Skin of body (tissue), 2 donors: ENCODE results near the gene MRPL28. TPM values are rescaled to one million over a fixed set of nuclear protein-coding genes. Genes with fewer than 3 reads are reported as not detected.
"Not testable (repeated sequence)": the region's sequence is repeated elsewhere in the genome, so short reads cannot be mapped to it uniquely, and the experiment has no call there.

Source experiments
- DNase-seq: peaks from one replicate; lab custom pipeline; 2025; lab: John Stamatoyannopoulos, UW
- total RNA-seq: library from RNA; depleted of rRNA; stranded (reverse); fragments of >200 nt; gene quantifications from one replicate; pipeline ENCODE4 v1.2.3, GENCODE V29; 2014

The MRPL28 gene
- total RNA-seq, 1 donor from 2014 or later, result 20.9 TPM

GRCh38 chr16:360698-361336 is 9.5 kb downstream of the MRPL28 start:
- no peak for DNase-seq

GRCh38 chr16:359871-360697 is 10.3 kb downstream of the MRPL28 start:
- DNase-seq, result no peak

- DNase-seq, result no peak
These were observed 11.1 kb downstream of the MRPL28 start for GRCh38 chr16:359067-359763.

DNA sequence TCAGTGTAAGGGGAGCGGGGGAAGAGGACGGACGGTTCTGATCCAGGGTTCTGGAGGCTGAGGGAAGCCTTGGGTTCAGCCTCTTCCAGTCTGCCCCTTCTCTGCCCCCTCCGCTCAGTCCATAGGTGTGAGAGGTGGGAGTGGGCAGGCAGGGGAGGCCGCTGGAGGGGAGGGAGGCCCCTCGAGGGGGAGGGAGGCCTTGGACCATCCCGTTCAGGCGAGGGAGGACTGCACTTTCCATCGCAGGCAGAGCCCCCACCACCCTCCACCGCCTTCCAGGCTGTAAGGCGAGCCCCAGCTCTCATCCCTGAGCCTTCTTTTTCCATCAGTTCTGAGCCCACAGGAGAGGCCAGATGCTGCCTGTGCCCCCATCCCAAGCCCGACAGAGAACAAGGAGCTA is 13.6 kb downstream of the MRPL28 start:
- no peak for DNase-seq

- DNase-seq, result no peak
These were observed 15.3 kb downstream of the MRPL28 start for GRCh38 chr16:354971-355461.

- no peak for DNase-seq
These were observed 16.0 kb downstream of the MRPL28 start for GRCh38 chr16:354291-354881.

- no peak for DNase-seq
These were observed 16.7 kb downstream of the MRPL28 start for GRCh38 chr16:353404-354290.

DNA sequence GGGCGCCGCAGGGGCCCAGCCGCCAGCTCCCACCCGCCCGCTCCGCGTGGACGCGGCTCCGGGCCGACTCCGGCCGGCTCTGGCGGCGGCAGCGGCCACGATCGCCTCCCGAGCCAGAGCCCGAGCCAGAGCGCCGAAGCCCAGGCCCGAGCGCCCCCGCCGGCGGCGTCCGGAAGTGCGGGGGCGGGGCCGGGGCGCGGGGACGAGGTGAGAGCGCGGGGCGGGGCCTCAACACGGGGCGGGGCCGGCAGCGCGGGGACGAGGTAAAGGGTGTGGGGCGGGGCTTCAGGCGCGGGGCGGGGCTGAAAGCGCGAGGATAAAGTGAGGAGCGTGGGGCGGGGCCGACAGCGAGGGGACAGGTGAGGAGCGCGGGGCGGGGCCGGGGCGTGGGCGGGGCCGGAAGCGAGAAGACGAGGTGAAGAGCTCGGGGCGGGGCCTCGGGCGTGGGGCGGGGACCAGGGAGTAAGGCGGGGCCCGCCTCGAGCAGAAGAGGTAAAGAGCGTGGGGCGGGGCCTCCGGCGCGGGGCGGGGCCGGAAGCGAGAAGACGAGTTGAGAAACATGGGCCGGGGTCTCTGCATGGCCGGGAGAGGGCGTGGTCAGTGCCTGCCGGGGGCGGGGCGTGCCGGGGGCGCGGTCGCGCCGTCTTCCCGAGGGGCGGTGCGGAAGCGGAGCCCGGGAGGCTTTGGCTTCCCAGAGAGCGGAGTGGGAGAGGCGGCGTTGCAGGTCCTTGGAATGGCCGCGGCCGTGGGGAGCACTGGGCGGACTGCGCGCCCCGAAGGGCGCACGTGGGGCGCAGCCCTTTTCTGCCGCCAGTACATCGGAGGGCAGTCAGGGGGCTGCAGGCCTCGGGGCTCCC is 17.6 kb downstream of the MRPL28 start, which contains the start of gene AXIN1:
Gene AXIN1, minus strand, starts transcription at position 177 of the 857 bp plus-strand sequence. CDS start 5,698 bp downstream, outside the sequence.
- peak; percentile 80 for DNase-seq

DNA sequence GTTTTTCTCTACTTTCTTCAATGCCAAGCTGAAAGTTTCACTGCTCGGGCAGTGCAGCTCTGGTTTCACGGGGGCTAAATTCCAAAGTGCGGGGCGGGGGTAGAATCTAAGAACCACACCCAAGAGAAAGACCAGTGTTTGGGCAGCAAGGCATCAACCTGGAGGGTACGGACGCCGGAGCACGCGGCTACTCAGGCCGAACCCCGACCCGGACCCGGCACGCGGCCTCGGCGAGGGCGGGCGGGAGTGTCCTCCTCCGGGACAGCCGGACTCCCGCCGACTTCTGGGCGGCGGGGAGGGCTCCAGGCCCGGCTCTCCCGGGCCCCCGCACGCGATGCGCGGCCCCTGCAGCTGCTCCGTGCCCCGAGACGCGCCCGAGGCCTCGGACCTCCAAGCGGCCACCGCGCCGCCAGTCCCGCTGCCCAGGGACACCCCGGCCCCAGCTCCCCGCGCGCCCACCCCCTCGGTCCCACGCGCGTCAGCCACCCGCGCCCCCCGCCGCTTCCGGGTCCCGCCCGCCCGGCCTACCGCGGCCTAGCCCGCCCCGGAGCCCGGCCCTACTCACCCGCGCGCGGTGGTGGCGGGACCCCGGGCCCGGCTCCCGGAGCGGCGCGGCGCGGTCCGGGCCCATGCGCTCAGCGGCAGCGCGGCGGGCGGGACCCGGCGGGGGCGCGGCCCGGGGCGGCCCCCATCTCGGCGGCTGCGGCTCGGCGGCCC is 18.4 kb downstream of the MRPL28 start:
- DNase-seq, result no peak

DNA sequence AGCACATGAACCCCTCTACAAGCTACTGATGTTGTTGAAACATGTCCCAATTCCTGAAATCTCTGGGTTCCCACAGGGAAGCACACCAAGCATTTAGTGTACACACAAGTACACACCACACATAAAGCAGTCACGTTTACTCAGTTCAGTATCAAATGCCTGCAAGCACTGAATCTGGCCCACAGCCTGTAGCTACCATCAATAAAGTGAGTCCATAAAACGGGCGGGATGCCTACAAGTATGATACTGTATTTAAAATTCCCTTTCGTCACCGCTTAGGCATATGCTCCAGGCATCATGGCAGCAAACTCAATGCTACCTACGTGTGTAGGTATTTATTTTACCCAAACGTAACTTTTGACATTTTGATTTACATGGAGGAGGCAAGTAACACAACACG is 20.1 kb downstream of the MRPL28 start:
- no peak for DNase-seq

- no peak for DNase-seq
These were observed 21.1 kb downstream of the MRPL28 start for GRCh38 chr16:349211-349610.

GRCh38 chr16:348495-348894 is 21.8 kb downstream of the MRPL28 start:
- not testable (repeated sequence) for DNase-seq

DNA sequence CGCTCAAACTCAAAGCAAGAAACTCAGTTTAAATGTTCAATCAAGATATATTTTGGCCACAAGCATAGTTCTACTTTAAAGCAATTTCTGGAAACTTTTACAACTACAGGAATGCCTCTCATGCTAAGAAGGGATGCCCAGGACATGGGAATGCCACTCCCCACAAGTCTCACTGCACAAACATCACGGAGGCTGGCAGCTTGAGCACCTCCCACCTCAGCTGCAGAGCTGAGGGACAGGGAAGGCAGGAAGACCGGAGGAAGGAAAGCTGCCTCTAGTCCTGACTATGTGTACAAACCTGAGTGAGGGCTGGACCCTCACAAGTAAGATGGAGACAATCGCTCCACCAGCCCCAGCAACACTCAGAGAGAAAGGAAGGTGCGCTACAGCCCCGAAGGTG is 23.1 kb downstream of the MRPL28 start:
- DNase-seq, result no peak

DNA sequence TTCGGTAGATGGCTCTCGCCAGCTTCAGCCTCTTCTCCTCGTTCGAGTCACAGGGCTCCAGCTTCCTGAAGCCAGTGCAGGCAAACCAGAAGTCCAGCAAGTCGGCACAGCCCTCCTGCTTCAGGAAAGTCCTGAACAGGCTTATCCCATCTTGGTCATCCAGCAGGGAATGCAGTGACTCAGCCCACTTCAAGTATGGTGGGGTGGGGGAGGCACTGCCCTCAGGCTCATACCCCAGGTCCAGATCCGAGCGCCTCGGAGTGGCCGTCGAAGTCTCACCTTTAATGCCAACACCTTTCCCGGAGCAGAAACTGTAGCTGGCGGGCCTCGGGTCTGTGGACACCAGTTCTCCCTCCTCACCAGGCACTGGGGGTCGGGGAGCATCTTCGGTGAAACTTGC is 23.8 kb downstream of the MRPL28 start:
- no peak for DNase-seq

GRCh38 chr16:345772-346171 is 24.6 kb downstream of the MRPL28 start:
- DNase-seq, result no peak

DNA sequence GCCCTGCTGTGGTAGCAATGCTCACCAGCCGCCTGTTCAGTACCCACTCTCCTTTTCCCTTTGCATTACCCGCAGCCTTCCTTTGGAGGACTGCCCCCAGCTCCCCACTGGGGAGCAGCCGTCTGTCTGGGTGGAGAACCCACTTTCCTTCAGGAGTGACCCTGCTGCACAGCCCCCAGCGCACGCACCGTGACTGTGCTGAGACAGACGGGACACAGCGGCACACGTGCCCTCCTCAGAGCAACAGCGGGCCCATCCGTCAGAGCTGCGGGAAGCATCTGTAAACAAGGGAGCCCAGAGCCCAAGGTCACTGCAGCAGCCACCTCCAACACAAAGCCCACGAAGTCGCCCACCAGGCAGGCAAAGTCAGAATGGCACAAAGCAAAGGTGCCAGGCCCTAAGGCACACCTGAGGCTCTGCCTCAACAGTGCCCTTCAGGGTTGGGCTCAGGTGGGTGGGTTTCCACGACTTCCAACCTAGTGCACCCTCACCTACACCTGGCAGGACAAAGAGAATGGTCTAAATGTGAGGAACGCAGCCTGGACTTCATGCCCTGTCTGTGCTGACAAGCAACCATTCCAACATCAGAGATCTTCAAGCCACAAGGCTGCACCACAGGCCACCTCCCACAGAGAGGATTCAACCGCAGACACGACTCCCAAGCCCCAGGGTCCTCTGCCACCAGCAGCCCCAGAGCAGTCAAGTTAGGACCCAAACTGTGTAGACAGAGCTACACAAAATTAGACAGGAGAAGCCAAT is 27.7 kb downstream of the MRPL28 start:
- DNase-seq, result no peak

- DNase-seq, result not testable (repeated sequence)
These were observed 28.4 kb downstream of the MRPL28 start for GRCh38 chr16:341974-342336.
